GM23338 (cell line): ENCODE results near the gene CPD. TPM values are rescaled to one million over a fixed set of nuclear protein-coding genes. Genes with fewer than 3 reads are reported as not detected.

Source experiments
- ATAC-seq: fragments of 200-7000 bp; cut with Tn5 transposase; 3 replicates; pipeline ENCODE4 v1.9.1; 2020
- DNase-seq: peaks from one replicate; pipeline ENCODE4 v3.0.0-alpha.2; 2015; ENCODE audit warnings: low spot score
- H2AFZ ChIP-seq: fragments of 200-600 bp; sonication (generic); 2 replicates; pipeline ENCODE4 v1.8.0; 2016; ENCODE audit warnings: antibody characterized with exemption, mild to moderate bottlenecking, moderate library complexity
- H3F3A ChIP-seq: fragments of 200-600 bp; sonication (generic); replicated peaks from 2 replicates; pipeline ENCODE4 v1.8.0; 2017; ENCODE audit warnings: antibody characterized with exemption, mixed run types, low read depth
- H3K27ac ChIP-seq: fragments of 200-600 bp; sonication (generic); 2 replicates; pipeline ENCODE4 v1.6.1; 2016; ENCODE audit warnings: low read depth
- H3K27me3 ChIP-seq: fragments of 200-600 bp; sonication (generic); 2 replicates; pipeline ENCODE4 v1.8.0; 2016; ENCODE audit warnings: mild to moderate bottlenecking, mixed run types, moderate library complexity; ENCODE audit not compliant: insufficient read depth
- H3K36me3 ChIP-seq: fragments of 200-600 bp; sonication (generic); 2 replicates; pipeline ENCODE4 v1.8.0; 2016; ENCODE audit warnings: mild to moderate bottlenecking; ENCODE audit not compliant: insufficient read depth
- H3K4me1 ChIP-seq: fragments of 200-600 bp; sonication (generic); 2 replicates; pipeline ENCODE4 v1.8.0; 2016; ENCODE audit warnings: mild to moderate bottlenecking, moderate library complexity; ENCODE audit not compliant: insufficient read depth
- H3K4me2 ChIP-seq: fragments of 200-600 bp; sonication (generic); 2 replicates; pipeline ENCODE4 v1.7.1; 2017; ENCODE audit warnings: mixed run types
- H3K4me3 ChIP-seq: fragments of 200-600 bp; sonication (generic); 2 replicates; pipeline ENCODE4 v1.6.1; 2016; ENCODE audit warnings: mixed run types
- H3K79me2 ChIP-seq: fragments of 200-600 bp; sonication (generic); replicated peaks from 2 replicates; pipeline ENCODE4 v1.8.0; 2017; ENCODE audit warnings: mild to moderate bottlenecking; ENCODE audit not compliant: insufficient read depth
- H3K9me2 ChIP-seq: fragments of 200-600 bp; sonication (generic); 2 replicates; pipeline ENCODE4 v1.8.0; 2017; ENCODE audit not compliant: insufficient read depth
- H4K20me1 ChIP-seq: fragments of 200-600 bp; sonication (generic); replicated peaks from 2 replicates; pipeline ENCODE4 v1.8.0; 2017; ENCODE audit warnings: mild to moderate bottlenecking; ENCODE audit not compliant: insufficient read depth
- H3K27ac Mint-ChIP-seq: 2 replicates; pipeline ENCODE4 v1.8.0; 2020; ENCODE audit warnings: inconsistent platforms, mild to moderate bottlenecking, moderate library complexity, mixed read lengths
- H3K27me3 Mint-ChIP-seq: 3 replicates; pipeline ENCODE4 v1.8.0; 2022; ENCODE audit warnings: low read depth, mild to moderate bottlenecking, moderate library complexity, mixed read lengths, inconsistent platforms; ENCODE audit not compliant: insufficient read depth, poor library complexity
- H3K36me3 Mint-ChIP-seq: 3 replicates; pipeline ENCODE4 v1.8.0; 2021; ENCODE audit warnings: low read depth, mild to moderate bottlenecking, inconsistent platforms, moderate library complexity, mixed read lengths
- H3K4me1 Mint-ChIP-seq: 3 replicates; pipeline ENCODE4 v1.8.0; 2020; ENCODE audit warnings: mild to moderate bottlenecking, inconsistent platforms, mixed read lengths
- H3K4me3 Mint-ChIP-seq: 3 replicates; pipeline ENCODE4 v1.8.0; 2021; ENCODE audit warnings: moderate library complexity, mild to moderate bottlenecking, inconsistent platforms, mixed read lengths
- H3K9me3 Mint-ChIP-seq: 3 replicates; pipeline ENCODE4 v1.8.0; 2020; ENCODE audit warnings: moderate library complexity, mild to moderate bottlenecking, inconsistent platforms, mixed read lengths
- CREB1 ChIP-seq: fragments of 250-450 bp; sonication (Bioruptor Pico); IDR thresholded peaks from 2 replicates; pipeline ENCODE4 v1.5.0; 2020; ENCODE audit warnings: low read depth, mild to moderate bottlenecking, moderate library complexity
- EZH2 ChIP-seq: fragments of 200-600 bp; sonication (generic); IDR thresholded peaks from one replicate; pipeline ENCODE4 v1.8.0; 2017; ENCODE audit warnings: antibody characterized with exemption, mild to moderate bottlenecking, low read depth; ENCODE audit not compliant: unreplicated experiment
- EZH2phosphoT487 ChIP-seq: fragments of 200-600 bp; sonication (generic); IDR thresholded peaks from one replicate; pipeline ENCODE4 v1.8.1; 2018; ENCODE audit warnings: antibody characterized with exemption; ENCODE audit not compliant: unreplicated experiment
- POLR2AphosphoS5 ChIP-seq: IDR thresholded peaks from 2 replicates; pipeline ENCODE4 v1.6.1; 2016; ENCODE audit warnings: antibody characterized with exemption, low read depth
- STAT1 ChIP-seq: IDR thresholded peaks from one replicate; pipeline ENCODE4 v1.6.1; 2016; ENCODE audit warnings: antibody characterized with exemption; ENCODE audit not compliant: unreplicated experiment
- polyA plus RNA-seq: library from polyadenylated mRNA; unstranded; fragments of >200 nt; fragmentation: Nextera tagmentation; extraction: Ambion mirVana; gene quantifications from 2 replicates; pipeline ENCODE4 v1.2.1, GENCODE V29; 2016
- total RNA-seq: library from RNA; depleted of rRNA; stranded (reverse); fragments of >200 nt; shearing (Covaris generic); gene quantifications from 2 replicates; pipeline ENCODE4 v1.2.3, GENCODE V29; 2014
- TF ChIP-seq, protein P1 (sequence below): IDR thresholded peaks from one replicate; pipeline ENCODE4 v1.6.1; 2018; ENCODE audit warnings: antibody characterized with exemption; ENCODE audit not compliant: unreplicated experiment

CPD gene
- total and polyA plus RNA-seq, 2 experiments from 2014 or later: 6.2 to 57.8 TPM

DNA sequence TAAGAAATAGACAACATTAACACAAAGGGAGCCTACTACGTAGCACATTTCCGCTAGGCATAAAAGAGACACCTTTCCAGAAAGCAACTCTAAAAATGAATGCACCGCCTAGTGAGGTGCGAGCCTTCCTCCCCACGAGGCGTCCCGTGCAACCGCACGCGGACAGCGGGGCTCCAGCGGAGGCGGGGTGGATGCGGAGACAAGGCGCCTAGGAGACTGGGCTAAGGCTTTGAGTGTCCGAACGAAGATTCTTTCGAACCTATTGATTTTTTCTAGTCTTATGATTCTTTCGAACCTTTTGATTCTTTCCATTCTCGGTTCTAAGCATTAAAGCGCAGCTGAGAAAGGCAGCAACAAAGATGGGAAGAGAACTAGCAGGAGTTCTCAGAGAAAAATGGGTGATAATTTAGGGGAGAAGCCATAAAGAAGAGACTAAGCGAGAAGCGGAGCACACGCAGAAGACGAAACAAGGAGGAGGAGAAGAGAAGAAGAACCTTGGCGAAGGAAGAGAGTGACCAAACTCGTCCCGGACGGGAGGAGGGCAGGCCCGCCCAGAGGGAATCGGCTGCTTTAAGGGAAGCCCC lies 394 bp upstream of the CPD start:
- peak overlapping the region; percentile 92 for H2AFZ ChIP-seq
- peak overlapping the region; percentile 61 for H3K4me3 ChIP-seq
- H3K79me2 ChIP-seq: peaks cover 35% of the 10 kb centered on the region
- peaks cover 55% of the 10 kb centered on the region for H3K4me1 ChIP-seq
- H3K4me2 ChIP-seq: peak overlapping the region; percentile 87
- H3K4me3 Mint-ChIP-seq: peak overlapping the region; percentile 76
- peak; percentile 37 for DNase-seq
- H3K27me3 Mint-ChIP-seq: peaks cover 30% of the 10 kb centered on the region
- TF ChIP-seq, protein P1, sequence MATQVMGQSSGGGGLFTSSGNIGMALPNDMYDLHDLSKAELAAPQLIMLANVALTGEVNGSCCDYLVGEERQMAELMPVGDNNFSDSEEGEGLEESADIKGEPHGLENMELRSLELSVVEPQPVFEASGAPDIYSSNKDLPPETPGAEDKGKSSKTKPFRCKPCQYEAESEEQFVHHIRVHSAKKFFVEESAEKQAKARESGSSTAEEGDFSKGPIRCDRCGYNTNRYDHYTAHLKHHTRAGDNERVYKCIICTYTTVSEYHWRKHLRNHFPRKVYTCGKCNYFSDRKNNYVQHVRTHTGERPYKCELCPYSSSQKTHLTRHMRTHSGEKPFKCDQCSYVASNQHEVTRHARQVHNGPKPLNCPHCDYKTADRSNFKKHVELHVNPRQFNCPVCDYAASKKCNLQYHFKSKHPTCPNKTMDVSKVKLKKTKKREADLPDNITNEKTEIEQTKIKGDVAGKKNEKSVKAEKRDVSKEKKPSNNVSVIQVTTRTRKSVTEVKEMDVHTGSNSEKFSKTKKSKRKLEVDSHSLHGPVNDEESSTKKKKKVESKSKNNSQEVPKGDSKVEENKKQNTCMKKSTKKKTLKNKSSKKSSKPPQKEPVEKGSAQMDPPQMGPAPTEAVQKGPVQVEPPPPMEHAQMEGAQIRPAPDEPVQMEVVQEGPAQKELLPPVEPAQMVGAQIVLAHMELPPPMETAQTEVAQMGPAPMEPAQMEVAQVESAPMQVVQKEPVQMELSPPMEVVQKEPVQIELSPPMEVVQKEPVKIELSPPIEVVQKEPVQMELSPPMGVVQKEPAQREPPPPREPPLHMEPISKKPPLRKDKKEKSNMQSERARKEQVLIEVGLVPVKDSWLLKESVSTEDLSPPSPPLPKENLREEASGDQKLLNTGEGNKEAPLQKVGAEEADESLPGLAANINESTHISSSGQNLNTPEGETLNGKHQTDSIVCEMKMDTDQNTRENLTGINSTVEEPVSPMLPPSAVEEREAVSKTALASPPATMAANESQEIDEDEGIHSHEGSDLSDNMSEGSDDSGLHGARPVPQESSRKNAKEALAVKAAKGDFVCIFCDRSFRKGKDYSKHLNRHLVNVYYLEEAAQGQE: no peak
- TF ChIP-seq EZH2 (peak; percentile 39), STAT1 (no peak)
- peaks cover 56% of the 10 kb centered on the region for H3K4me1 Mint-ChIP-seq
- H3K27me3 ChIP-seq: peaks cover 48% of the 10 kb centered on the region
- no peaks in the 10 kb centered on the region; the same call in 2 of the 3 replicates for H3K36me3 Mint-ChIP-seq
- H3K9me3 Mint-ChIP-seq: no peaks in the 10 kb centered on the region
- peak; percentile 12 for ATAC-seq
- no peaks in the 10 kb centered on the region for H3K36me3 ChIP-seq
- peaks cover 12% of the 10 kb centered on the region for H4K20me1 ChIP-seq
- no peak overlapping the region for H3K27ac Mint-ChIP-seq
- no peaks in the 10 kb centered on the region for H3F3A ChIP-seq
- H3K27ac ChIP-seq: no peak overlapping the region
- no peaks in the 10 kb centered on the region for H3K9me2 ChIP-seq

DNA sequence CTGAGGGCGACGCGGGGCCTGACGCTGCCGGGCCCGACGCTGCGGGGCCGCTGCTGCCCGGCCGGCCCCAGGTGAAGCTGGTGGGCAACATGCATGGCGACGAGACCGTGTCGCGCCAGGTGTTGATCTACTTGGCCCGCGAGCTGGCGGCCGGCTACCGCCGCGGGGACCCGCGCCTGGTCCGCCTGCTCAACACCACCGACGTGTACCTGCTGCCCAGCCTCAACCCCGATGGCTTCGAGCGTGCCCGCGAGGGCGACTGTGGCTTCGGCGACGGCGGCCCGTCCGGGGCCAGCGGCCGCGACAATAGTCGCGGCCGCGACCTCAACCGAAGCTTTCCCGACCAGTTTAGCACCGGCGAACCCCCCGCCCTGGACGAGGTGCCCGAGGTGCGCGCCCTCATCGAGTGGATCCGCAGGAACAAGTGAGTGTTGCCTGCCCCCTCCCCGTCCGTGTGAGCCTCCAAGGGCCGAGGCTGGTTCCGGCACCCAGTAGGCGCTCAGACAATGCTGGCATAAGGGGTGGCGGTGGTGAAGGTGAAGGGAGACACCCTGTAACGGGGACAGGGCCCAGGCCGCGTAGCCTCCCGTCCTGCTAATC lies 676 bp downstream of the CPD start:
- Histone ChIP-seq H3K4me3 (peak overlapping the region; percentile 61), H3K27ac (no peak overlapping the region), H3K4me1 (peaks cover 58% of the 10 kb centered on the region), H3K27me3 (peaks cover 48% of the 10 kb centered on the region), H3F3A (no peaks in the 10 kb centered on the region), H3K79me2 (peaks cover 44% of the 10 kb centered on the region), H3K36me3 (no peaks in the 10 kb centered on the region), H3K4me2 (peak overlapping the region; percentile 87), H3K9me2 (no peaks in the 10 kb centered on the region), H2AFZ (peak overlapping the region; percentile 61; the same call in 1 of the 2 replicates), H4K20me1 (peaks cover 12% of the 10 kb centered on the region)
- Mint-ChIP-seq H3K4me1 (peaks cover 60% of the 10 kb centered on the region), H3K4me3 (peak overlapping the region; percentile 76), H3K27me3 (peaks cover 30% of the 10 kb centered on the region), H3K27ac (no peak overlapping the region), H3K36me3 (no peaks in the 10 kb centered on the region; the same call in 2 of the 3 replicates), H3K9me3 (no peaks in the 10 kb centered on the region)
- peak; percentile 19 for ATAC-seq
- DNase-seq: peak; percentile 36
- 0 out of 2 replicates have a peak, but pooled peaks have one; percentile 6 for TF ChIP-seq CREB1 (CRISPR knock-in tag)
- no peak for TF ChIP-seq EZH2phosphoT487
- TF ChIP-seq POLR2AphosphoS5: no peak
